Testis (tissue), 2 donors: ENCODE data around the gene RSPH9.

Experiments used
- CTCF ChIP-seq, 3 experiments: fragments of 450-650 bp in 2 of 3; fragments of 200-600 bp in 1 of 3; sonication (generic) in 1 of 3; IDR thresholded peaks; one replicate each; pipeline ENCODE4 v1.5.1; 2016 to 2019; ENCODE audit warnings: antibody characterized with exemption in 3 of 3, mild to moderate bottlenecking in 2 of 3, moderate library complexity in 1 of 3
- POLR2A ChIP-seq: fragments of 450-650 bp; IDR thresholded peaks from one replicate; pipeline ENCODE4 v1.6.1; 2017; ENCODE audit warnings: antibody characterized with exemption, mild to moderate bottlenecking, moderate library complexity

- TF ChIP-seq CTCF (IDR thresholded peaks at IDR 0.05) (no peak), POLR2A (no peak)
Observed at GRCh38 chr6:43627008-43627825, 17.6 kb upstream of the RSPH9 start.
